Measurements from ENCODE around the gene HPX. TPM values are rescaled to one million over a fixed set of nuclear protein-coding genes. Genes with fewer than 3 reads are reported as not detected.

Gene HPX
- total RNA-seq, 2 experiments from 2014 or later = not detected

GRCh38 chr11:6486938-6487337 lies 46.2 kb upstream of the HPX start:
- ChIA-PET CTCF (interaction anchor here (1.4 to 3.8 kb wide), 5 partner anchors 21 to 134 kb away, joined by 4 to 18 read pairs (median 11); no protein-coding TSS in a partner anchor), POLR2A (interaction anchor here (0.6 to 1.4 kb wide), 4 partner anchors 8 to 193 kb away, joined by 3 to 5 read pairs (median 4); partner anchors contain the start of gene TRIM3)
- H3K27me3 Mint-ChIP-seq = no peaks in the 10 kb centered on the region
- ATAC-seq = no peak
- H3K27ac Mint-ChIP-seq = no peak overlapping the region
- no peak for DNase-seq
- H3K36me3 Mint-ChIP-seq (ENCODE audit: low read depth) = peaks cover 36% of the 10 kb centered on the region
- no peaks in the 10 kb centered on the region for H3K9me3 Mint-ChIP-seq
- intact Hi-C loops (cut with micrococcal nuclease) = no loop called here
- H3K4me1 Mint-ChIP-seq (ENCODE audit: low read depth) = peaks cover 19% of the 10 kb centered on the region
- H3K4me3 Mint-ChIP-seq = no peak overlapping the region
- TF ChIP-seq CTCF (IDR thresholded peaks at IDR 0.05) = no peak

GRCh38 chr11:6486256-6486655 lies 45.5 kb upstream of the HPX start:
- Mint-ChIP-seq H3K36me3 (ENCODE audit: low read depth) (peaks cover 31% of the 10 kb centered on the region), H3K27me3 (no peaks in the 10 kb centered on the region), H3K27ac (no peak overlapping the region), H3K9me3 (no peaks in the 10 kb centered on the region), H3K4me3 (no peak overlapping the region), H3K4me1 (ENCODE audit: low read depth) (peaks cover 19% of the 10 kb centered on the region)
- ATAC-seq (no peak), DNase-seq (no peak)
- CTCF ChIA-PET = interaction anchor here (1.4 to 3.8 kb wide), 5 partner anchors 21 to 133 kb away, joined by 4 to 18 read pairs (median 11); no protein-coding TSS in a partner anchor
- intact Hi-C loops (cut with micrococcal nuclease) = no loop called here
- POLR2A ChIA-PET = interaction anchor here (0.6 to 4.0 kb wide), 6 partner anchors 9 to 194 kb away, joined by 3 to 17 read pairs (median 4); partner anchors contain the start of gene TRIM3
- no peak for TF ChIP-seq CTCF (IDR thresholded peaks at IDR 0.05)

- no peak for ATAC-seq
- H3K9me3 Mint-ChIP-seq = no peaks in the 10 kb centered on the region
- intact Hi-C loops (cut with micrococcal nuclease) = no loop called here
- ChIA-PET CTCF (interaction anchor here (0.9 to 3.8 kb wide), 6 partner anchors 42 to 198 kb away, joined by 3 to 18 read pairs (median 5); partner anchors contain the start of gene MRPL17), POLR2A (interaction anchor here (0.6 to 4.0 kb wide), 3 partner anchors 11 to 197 kb away, joined by 3 to 17 read pairs (median 5); partner anchors contain the start of gene TRIM3)
- no peak for DNase-seq
- peaks cover 31% of the 10 kb centered on the region for H3K36me3 Mint-ChIP-seq (ENCODE audit: low read depth)
- H3K27me3 Mint-ChIP-seq = no peaks in the 10 kb centered on the region
- H3K4me3 Mint-ChIP-seq = no peak overlapping the region
- TF ChIP-seq CTCF (IDR thresholded peaks at IDR 0.05) = no peak
- peaks cover 21% of the 10 kb centered on the region for H3K4me1 Mint-ChIP-seq (ENCODE audit: low read depth)
- no peak overlapping the region for H3K27ac Mint-ChIP-seq
These were observed 44.9 kb upstream of the HPX start for GRCh38 chr11:6485661-6486060.

GRCh38 chr11:6483015-6483414 lies 42.2 kb upstream of the HPX start:
- intact Hi-C loops (cut with micrococcal nuclease) = no loop called here
- peaks cover 36% of the 10 kb centered on the region for H3K4me1 Mint-ChIP-seq (ENCODE audit: low read depth)
- no peaks in the 10 kb centered on the region for H3K9me3 Mint-ChIP-seq
- no peak for DNase-seq
- no peaks in the 10 kb centered on the region for H3K27me3 Mint-ChIP-seq
- CTCF ChIA-PET = interaction anchor here (1.1 to 2.4 kb wide), 10 partner anchors 10 to 255 kb away, joined by 3 to 32 read pairs (median 6); partner anchors contain the start of genes MRPL17, SMPD1 and TRIM3
- ATAC-seq = no peak
- POLR2A ChIA-PET = interaction anchor here (0.8 to 4.5 kb wide), 9 partner anchors 9 to 264 kb away, joined by 3 to 25 read pairs (median 5); partner anchors contain the start of genes DNHD1 and TRIM3
- H3K27ac Mint-ChIP-seq = peak overlapping the region; percentile 96
- peak overlapping the region; percentile 87 for H3K4me3 Mint-ChIP-seq
- no peak for TF ChIP-seq CTCF (IDR thresholded peaks at IDR 0.05)
- peaks cover 22% of the 10 kb centered on the region for H3K36me3 Mint-ChIP-seq (ENCODE audit: low read depth)

- Mint-ChIP-seq H3K36me3 (ENCODE audit: low read depth) (peaks cover 24% of the 10 kb centered on the region), H3K4me3 (peak overlapping the region; percentile 87), H3K9me3 (no peaks in the 10 kb centered on the region), H3K27me3 (no peaks in the 10 kb centered on the region), H3K4me1 (ENCODE audit: low read depth) (peaks cover 35% of the 10 kb centered on the region), H3K27ac (peak overlapping the region; percentile 96)
- no peak for DNase-seq
- ChIA-PET CTCF (interaction anchor here (0.9 to 2.4 kb wide), 13 partner anchors 8 to 256 kb away, joined by 3 to 32 read pairs (median 4); partner anchors contain the start of genes MRPL17, SMPD1, TAF10 and TRIM3), POLR2A (interaction anchor here (0.8 to 4.5 kb wide), 14 partner anchors 8 to 264 kb away, joined by 3 to 25 read pairs (median 5); partner anchors contain the start of genes DNHD1, SMPD1 and TRIM3)
- TF ChIP-seq CTCF (IDR thresholded peaks at IDR 0.05) = no peak
- intact Hi-C loops (cut with micrococcal nuclease) = no loop called here
- no peak for ATAC-seq
These were observed 41.7 kb upstream of the HPX start for GRCh38 chr11:6482441-6482840.

Data from activated CD8-positive, alpha-beta T cell treated with anti-CD3 and anti-CD28 coated beads for 36 hours (primary cell).